Activated T-cell treated with anti-CD3 and anti-CD28 coated beads for 24 hours (primary cell): ENCODE results near the gene GAS2L1.

ENCODE experiments used
- DNase-seq: peaks from one replicate; pipeline ENCODE4 v3.0.0-alpha.2; 2020; ENCODE audit warnings: low read depth

The GAS2L1 gene

DNA sequence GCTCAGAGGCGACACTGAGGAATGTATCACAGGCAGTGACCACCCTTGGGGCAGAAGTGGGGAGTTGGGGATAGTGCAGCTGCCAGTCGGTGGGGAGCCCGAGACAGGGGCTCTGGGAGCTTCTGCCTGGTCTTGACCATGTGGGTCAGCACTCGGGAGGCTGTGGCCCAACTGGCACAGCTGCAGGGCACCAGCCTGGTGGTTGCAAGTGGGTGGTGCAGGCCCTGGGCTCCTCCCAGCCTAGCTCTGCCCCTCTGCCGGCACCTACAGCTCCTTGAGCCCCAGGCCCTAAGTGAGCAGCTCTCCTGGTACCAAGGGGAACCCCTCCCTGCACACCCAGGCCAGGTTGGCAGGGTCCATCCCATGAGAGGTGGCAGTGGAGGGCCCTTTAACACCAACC lies 21.6 kb downstream of the GAS2L1 start:
- DNase-seq: no peak

DNA sequence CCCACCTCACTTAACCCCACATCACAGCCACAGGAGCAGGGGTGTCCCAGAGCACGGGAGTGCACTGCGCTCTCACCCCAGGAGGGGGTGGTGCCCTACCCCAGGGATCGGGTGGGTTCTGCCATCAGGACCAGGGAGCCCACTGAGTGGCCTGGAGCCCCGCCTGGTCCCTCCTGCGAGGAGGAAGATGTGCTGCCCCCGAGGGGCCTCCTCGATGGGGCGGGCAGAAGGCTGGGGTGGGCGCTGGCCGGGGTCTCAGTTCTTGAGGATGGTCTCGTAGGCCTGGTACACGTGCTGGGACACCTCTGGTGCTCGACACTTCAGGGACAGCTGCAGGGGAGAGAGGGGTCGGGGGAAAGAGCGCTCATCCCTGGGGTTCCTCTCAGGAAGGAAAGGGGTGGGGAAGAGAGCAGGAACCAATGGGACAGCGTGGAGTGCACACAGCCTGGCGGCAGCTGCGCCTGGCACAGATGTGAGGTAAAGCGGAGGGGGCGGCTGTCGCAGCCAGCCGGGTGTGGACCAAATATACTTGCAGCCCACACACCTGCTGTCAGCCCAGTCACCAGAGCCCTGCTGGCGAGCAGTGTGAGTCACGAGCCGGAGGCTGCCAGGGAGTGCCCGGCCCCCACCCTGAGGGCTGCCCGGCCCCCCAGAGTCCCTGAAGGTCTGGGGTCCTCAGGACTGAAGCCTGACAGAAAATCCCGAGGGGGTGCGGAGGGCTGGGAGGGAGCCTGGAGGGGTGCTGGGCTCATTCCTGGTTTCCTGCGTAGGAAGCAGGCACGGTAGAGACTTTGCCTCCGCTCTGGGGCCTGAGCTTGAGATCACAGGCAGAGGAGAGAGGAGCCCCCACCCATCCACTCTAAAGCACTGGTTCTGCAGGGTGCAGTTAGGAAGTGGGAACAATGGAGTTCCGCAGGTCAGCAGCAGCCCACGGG lies 22.4 kb downstream of the GAS2L1 start:
- DNase-seq: no peak

DNA sequence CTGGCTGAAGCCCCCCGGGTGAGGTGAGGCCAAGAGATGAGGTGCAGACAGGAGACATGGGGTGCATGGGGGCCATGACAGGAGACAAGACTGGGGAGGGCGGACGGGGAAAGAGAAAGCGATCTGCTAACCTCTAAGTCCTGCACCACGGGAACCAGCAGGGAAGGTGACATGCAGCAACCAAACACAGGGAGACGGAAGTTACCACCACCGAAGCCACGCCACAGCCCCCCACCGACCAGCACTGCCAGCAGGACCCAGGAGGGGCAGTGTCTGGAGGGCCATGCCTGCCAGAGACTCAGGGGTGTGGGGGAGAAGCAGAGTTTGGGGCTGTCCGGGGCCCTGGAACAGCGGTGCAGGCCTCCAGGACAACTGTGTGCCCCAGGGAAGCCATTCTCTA lies 23.1 kb downstream of the GAS2L1 start:
- no peak for DNase-seq

DNA sequence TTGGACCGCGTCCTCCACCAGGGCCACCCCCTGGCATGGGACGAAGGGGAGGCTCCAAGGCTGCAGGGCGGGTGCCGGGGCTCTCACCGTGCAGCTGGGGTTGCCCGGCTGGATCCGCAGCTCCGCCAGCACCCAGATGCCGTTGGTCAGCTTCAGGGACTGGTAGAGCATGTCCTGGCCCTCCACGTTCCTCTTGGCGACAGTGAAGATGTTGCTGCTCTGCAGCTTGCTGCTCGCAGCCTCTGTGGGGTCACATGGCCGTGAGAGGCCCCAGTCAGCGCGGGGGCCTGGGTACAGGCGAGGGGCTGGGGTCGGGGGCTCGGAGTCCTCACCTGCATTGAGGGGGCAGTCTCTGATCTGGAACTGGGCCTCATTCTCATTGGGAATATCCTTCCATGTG lies 23.8 kb downstream of the GAS2L1 start:
- DNase-seq: no peak

DNA sequence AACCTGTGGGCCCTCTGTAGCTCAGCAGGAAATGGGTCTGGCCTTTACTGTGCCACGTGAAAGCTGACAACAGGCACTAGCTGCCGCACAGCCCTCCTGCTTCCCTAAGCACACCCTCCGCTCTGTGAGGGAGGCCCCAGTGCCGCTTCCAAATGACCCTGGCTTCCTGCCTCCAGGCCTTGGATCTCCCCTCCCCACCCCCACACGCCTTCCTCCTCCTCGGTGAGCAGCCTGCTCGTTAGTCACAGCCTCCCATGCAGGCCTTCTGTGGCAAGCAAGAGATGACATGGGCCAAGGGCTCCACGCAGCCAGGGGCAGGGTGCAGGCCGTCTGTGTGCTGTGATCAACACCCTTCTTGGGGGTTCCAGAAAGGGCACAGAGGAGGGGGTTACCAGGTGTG lies 24.3 kb downstream of the GAS2L1 start:
- DNase-seq: no peak

DNA sequence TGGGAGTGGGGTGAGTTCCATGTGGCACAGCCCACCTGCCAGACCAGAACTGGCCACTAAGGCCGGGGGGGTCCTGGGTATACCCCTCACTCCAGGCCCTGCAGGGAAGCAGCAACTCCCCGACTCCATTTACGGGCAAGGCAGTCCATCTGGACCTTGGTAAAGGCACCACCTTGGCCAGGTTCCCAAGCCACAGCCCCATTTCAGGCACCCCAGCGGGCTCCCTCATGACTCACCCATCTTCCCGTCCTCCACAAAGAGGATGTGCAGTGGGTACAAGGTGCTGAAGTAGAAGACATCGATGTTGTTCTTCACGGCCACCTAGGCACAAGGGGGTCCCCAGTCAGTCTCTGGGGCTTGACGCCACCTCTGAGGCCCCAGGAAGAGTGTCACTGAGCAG lies 24.8 kb downstream of the GAS2L1 start:
- DNase-seq: no peak

DNA sequence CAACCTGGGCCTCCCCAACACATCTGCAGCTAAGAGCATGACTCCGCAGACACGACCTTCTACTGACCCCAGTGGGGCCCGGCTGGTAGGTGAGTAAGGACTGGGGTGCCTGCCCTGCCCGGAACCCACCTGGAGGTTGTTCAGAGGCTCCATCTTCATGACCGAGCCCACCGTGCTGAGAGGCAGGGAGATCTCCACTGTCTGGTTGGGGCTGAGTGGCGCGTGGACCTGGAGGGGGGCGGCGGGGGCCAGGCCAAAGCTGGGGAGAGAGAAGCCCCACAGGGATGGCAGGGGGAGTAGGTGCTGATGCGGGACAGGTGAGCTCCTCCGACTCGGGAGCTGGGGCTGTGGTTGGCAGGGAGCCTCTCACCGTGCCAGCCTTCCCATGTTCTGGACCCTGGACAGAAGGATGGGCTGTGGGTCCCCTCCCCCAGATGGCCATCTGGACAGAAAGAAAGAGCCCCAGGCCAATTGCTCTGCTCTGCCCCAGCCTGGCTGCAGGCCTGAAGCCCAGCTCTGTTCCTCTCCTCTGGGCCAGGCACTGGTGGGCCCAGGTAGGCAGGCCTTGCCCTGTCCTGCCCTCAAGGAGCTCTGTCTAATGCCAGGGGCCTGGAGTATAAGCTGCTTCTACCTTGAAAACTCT lies 25.3 kb downstream of the GAS2L1 start:
- no peak for DNase-seq

DNA sequence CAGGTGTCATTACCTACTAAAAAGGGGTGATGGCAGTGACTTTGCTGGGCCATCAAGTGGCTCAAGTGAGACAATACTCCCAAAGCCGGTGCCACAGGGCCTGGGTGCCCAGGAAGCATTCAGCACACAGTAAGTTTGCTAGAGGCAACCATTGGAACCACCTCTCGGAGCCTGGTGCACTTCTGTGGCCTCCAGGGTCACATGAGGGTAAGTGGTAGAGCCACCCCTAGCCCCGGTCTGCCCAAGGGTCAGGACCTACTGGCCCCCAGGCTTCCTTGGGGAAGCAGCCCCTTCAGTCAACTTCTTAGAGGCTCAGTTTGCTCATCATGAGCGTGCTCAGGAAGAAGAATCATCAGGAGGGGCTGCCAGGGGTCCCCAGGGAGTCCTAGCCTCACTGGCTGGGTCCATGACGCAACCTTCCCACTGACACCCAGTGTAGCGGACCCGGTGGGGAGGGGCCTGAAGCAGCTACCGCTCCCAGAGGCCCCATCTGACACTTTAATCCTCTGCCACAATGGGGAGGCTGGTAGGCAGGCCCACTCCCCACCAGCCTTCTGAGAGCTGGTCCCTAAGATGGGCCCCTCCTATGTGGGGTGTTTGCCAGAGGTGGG lies 26.5 kb downstream of the GAS2L1 start:
- no peak for DNase-seq

DNA sequence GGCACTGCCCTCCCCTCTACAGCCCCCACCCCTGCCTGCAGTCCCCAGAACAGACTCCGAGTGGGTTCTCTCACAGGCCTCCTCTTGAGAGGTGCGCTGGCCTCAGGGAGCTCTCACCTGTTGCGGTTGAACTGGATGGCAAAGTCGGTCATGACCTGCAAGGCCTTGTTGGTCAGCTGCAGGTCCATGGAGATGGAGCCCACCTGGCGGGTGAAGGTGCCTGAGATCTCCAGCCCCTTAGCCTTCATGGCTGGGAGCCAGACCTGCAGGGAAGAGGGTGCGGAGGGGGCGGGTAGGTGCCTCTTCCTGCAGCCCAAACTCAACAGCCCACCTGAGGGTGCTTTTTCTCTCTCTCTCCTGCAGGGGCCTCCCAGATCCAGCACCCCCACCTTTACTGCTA lies 27.7 kb downstream of the GAS2L1 start:
- DNase-seq: no peak

DNA sequence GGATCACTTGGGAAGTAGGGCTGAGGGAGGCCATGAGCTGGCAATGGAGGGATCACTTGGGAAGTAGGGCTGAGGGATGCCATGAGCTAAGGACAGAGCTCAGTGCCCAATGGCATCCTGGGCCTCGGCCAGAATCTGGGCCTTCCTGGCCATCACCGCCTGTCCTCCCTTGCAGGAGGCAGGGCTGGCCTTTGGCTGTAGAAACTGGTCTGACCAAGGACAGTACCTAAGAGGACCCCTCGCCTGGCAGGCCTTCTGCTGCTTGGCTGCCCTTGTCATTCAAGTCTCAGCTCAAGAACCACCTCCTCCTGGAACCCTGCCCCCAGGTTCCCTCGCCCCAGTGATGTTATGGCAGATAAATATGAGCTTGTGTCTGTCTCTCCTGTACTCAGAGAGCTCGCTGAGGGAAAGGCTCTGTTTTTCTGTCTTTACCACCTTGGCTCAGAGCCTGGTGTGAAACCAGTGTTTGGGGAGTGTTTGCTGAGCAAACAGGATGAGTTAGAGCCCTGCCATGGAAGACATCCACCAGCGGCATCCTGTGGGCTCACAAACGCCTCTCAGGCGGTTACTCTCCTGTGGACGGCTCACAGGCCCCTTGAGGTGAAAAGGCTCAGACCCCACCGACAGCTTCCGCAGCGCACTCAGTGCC lies 28.4 kb downstream of the GAS2L1 start:
- no peak for DNase-seq

DNA sequence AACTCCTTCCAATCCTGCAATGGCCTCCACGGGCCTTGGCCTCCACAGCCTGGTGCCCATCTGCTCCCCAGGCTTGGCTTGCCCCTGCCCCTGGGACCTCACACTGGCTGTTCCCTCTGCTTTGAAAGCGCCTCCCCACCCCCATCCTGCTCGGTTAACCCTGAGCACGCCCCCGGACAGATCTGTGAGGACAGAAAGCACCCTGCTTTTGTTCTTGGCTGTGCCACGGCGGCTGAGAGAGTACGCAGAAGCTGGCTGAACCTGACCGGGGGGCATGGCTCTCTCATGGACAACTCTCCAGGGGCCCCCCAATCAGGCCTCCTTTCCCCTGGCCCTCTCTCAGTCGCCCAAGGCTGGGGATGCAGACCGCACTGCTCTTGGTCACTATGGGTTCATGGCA lies 29.2 kb downstream of the GAS2L1 start:
- no peak for DNase-seq

DNA sequence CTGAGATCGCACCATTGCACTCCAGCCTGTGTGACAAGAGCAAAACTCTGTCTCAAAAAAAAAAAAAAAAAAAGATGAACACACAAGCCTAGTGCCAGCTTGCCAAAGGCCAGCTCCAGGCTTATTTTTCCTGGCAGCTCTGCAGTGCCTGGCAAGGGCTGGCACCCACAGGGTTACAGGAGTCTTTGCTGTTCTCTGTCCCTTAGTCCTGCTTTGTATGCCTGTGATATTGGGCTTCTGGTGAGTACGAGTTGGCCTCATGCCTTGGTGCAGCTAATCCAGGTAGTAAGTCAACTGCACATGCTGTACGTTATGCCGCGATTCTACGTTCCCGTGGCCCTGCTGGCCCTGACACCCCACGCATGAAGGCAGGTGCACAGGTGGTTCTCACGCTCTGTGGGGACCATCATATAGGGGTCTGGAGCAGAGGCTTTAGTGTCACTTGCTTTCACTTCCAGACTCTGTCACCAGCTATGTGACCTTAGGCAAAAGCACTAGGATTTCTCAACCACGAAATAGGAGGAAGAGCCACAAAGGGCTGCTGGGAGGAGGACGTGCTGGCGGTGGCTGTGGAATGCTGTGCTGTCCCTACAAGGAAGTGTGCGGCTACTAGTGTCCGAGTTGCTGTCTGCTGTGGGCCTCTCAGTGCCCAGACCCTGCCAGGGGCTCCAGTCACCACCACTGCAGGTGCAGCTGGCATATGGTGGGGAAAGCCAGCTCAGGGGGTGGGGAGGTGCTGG lies 30.5 kb downstream of the GAS2L1 start:
- DNase-seq: no peak

DNA sequence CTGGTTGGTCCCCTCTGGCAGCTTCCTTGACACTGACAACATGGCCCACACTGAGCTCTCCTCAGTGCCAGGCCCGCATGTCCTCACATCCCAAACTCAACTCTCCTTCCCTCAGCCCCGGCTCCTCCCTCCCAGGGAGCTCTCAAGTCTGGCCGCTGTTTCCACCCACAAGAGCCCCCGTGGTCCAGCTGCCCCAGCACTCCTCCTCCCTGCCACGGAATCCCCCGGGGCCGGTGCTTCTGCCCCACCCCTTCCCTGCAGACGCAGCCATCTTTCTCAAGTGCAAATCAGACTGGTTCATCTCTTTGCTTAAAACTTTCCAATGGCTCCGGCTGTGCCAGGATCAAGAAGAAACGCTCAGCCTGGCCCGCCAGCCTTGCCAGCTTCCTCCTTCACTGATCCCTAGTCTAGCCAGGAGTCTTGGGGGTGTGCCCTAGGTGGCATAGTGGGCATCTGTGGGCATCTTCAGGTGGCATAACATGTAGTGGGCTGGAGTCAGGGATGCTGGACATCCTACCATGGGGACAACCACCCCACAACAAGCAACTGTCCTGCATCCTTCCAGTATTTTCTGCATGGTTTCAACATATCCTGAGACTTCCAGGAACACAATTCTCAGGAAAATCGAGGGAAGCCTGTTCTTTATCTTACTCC lies 31.3 kb downstream of the GAS2L1 start:
- DNase-seq: no peak

DNA sequence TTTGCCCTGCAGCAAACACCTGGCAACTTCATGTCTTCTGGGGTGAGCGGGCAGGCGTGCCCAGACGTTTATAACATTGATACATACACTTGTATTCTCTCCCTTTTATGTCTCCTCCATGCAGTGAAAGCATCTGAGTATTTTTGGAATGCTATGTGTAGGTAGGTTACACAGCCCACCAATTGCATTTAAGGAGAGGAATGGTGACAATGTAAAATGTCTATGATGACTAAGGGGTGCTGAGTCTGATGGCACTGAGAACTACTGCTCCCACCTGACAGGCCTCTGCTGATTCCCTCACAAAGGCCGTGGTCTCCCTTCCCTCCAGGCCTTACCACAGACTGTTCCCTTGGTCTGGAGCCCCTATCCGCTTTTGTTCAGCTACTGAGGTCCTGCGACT lies 31.9 kb downstream of the GAS2L1 start:
- DNase-seq: no peak

DNA sequence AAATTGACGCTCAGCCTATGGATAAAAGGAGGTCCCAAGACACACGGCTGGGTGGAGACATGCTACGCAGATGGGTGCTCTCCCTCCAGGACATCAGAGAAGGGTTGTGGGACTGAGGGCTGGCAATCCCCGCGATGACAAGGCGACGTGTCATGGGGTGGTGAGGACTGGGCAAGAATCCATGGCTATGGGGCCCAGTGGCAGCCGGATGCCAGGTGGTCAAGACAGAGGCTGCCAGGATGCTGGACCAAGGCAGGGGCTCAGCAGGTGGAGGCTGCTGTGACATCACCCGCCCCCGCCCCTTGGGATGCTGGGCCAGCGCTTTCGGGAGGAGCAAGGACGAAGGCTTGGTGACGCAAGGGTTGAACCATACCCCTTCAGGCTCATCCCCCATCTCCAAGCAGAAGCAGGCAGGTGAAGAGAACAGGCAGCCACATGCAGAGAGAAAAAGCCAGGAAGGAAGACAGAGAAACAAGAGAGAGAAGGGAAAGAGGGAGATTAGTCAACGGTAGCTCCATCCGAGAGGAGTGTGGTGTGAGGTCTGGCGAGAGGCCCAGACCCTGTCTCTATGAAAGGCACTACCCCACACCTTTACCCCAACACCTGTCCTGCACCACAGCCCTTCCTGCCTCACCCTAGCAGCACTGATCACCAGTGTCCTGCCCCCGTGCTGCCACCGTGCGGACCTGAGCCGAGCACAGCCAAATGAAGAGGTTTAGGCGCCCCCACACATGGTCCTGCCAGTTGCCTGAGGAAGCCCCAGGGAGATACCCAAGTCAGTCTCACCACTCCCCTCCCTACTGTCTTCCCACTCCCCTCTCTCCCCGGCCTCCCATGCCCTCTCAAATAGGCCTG lies 33.2 kb downstream of the GAS2L1 start:
- DNase-seq: no peak

DNA sequence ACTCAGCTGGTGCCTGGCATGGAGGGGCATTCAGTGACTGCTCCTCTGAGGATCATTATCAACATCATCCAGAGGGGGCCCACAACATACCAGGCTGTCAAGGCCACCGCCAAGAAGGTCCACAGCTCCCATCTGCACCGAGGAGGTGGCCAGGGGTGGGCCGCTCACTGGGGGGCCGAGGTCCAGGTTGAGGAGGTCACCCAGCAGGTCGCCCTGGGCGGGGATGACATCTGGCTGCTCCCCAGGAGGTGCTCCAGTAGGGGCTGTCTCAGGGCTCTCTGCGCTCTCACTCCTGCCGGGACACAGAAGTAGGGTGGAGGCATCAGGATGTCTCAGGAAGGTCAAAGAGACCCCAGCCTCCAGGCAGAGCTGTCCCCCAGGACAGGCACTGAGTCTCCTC lies 34.1 kb downstream of the GAS2L1 start:
- DNase-seq: no peak

DNA sequence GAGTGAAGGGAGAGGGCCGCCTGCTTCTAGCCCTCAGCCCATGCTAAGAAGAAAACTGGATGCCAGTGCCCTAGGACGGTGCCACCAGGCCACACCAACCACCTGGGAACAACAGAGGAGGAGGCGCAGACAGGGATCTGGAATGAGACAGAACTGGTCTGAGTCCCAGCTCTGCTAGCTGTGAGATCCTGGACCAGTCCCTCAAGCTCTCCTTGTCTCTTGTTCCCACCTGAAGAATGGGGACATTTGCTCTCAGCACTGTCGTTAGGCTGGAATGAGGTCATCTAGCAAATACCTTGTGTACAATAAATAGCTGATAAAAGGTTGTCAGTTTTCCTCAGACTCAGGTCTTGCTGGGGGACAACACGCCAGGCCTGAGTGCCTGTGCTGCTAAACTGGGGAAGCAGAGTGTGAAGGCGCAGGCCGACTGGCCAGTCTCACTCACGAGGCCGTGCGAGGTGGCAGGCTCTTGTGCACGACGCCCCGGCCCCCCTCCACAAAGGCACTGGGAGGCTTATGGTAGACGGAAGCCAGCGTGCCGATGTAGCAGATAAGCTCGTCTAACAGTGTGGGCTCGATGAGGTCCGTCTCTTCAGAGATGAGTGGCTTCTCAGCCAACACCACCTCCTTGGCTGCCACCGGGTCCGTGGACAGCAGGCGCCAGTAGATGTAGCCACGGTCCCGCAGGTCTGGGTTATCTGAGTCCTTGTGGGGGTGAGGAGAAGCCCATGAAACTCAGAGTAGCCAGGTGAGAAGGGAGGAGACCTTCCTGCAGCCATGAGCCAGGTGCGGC lies 34.8 kb downstream of the GAS2L1 start:
- DNase-seq: no peak

DNA sequence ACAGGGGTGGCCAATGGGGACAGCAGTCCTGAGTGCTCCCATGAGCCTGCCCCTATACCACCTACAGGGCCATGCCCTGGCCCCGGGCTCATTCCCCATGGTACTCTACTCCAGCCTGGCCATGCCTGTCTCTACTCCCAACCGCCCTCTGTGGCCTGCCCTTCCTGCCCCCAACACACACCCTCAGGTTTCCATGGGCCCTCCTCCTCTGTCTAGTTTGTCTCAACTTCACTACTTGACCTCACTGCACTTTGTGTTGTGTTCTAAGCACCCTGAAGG lies 35.3 kb downstream of the GAS2L1 start:
- no peak for DNase-seq

DNA sequence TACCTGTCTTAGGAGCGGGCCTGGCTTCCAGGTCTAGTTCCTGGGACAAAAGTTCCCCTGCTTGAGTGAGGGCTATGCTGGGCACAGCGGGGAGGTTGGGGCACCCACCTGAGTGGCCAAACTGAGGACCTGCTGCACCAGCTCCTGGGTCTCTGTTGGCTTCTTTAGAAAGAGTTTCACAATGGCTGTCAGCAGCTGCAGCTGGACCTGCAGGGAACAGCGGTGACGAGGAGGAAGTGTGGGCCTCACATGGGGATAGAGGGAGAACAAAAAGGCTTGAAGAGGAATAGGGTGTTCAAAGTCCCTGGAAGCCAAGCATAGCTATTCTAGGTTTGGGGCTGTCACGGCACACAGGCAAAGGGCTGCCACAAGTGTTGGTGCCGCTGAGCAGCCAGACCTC lies 35.7 kb downstream of the GAS2L1 start:
- no peak for DNase-seq
